Activated T-helper 1 cell treated with anti-CD3 and anti-CD28 coated beads, Interleukin-12 subunit alpha, Interleukin-12 subunit beta, Interleukin-2, Interleukin-4 antibody, amounts not matched to agents 30 ng/mL and 10 ng/mL and 1 ng/mL, durations not matched to agents 14 hours and 24 hours and 36 hours (primary cell): ENCODE data around the gene KRT222. TPM values are rescaled to one million over a fixed set of nuclear protein-coding genes. Genes with fewer than 3 reads are reported as not detected.
A peak's percentile ranks its signal among the peaks of the same experiment; 100 is the strongest.

Source experiments
- DNase-seq: peaks from one replicate; pipeline ENCODE4 v3.0.0; 2021; ENCODE audit warnings: low spot score
- H3K27ac Mint-ChIP-seq: one replicate; pipeline ENCODE4 v1.8.0; 2021; ENCODE audit warnings: mild to moderate bottlenecking, mixed read lengths
- H3K27me3 Mint-ChIP-seq: one replicate; pipeline ENCODE4 v1.8.0; 2022; ENCODE audit warnings: mild to moderate bottlenecking, moderate library complexity, mixed read lengths; ENCODE audit not compliant: insufficient read depth
- H3K36me3 Mint-ChIP-seq: one replicate; pipeline ENCODE4 v1.8.0; 2021; ENCODE audit warnings: low read depth, mixed read lengths
- H3K4me1 Mint-ChIP-seq: one replicate; pipeline ENCODE4 v1.8.0; 2021; ENCODE audit warnings: low read depth, mixed read lengths
- H3K4me3 Mint-ChIP-seq: one replicate; pipeline ENCODE4 v1.8.0; 2021; ENCODE audit warnings: mild to moderate bottlenecking, moderate library complexity, mixed read lengths
- H3K9me3 Mint-ChIP-seq: one replicate; pipeline ENCODE4 v1.8.0; 2021; ENCODE audit warnings: mixed read lengths
- intact Hi-C: fragments of 100-400 bp; cut with micrococcal nuclease; formaldehyde crosslinking; loops from one replicate; pipeline ENCODE4 v1.15.1; 2024
- total RNA-seq: library from RNA; stranded (reverse); gene quantifications from 2 replicates; pipeline ENCODE4 v1.2.3, GENCODE V29; 2022

Gene KRT222
- total RNA-seq = not detected in 2 replicates

DNA sequence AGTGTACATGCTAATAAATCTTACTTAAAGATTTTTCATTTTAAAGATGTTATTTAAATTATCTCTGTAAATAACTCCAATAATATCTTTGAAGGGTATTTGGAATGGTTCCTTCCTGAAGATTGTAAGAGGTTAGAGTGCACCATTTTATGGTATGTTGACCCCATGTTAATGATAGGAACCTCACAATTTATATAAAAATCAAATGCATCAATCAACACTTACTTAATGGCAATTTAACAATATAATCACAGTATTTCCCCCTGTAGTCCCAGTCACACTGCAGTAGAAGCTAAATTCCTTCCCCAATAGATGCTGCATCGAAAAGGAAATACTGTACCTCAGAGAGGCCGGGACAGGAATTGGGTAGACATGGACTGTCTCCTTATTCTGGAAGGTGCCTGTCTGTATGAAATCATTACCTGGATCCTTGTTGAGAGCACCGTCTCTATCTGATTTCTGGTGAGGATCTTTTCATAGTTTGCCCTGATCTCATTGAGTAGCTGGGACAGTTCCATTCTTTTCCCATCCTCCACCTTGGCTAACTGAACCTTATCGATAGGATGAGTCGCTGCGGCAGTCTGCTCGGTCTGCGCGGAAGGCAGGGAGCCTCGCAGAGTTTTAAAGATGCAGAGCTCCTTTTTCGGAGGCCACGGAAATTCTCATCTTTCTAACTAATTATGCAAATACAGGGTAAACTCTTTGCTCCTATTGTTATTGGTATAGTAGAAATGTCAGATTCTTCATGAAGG, at the start of gene KRT222:
Gene KRT222, minus strand, starts transcription at position 596 of the 752 bp plus-strand sequence. Its CDS starts 78 bp downstream, at position 518.
- Mint-ChIP-seq H3K4me3 (peak within 1 kb of the TSS; percentile 33), H3K4me1 (peaks cover 12% of the 10 kb centered on the region), H3K27me3 (peaks cover 34% of the 10 kb centered on the region), H3K27ac (no peak within 1 kb of the TSS), H3K9me3 (peaks cover 2% of the 10 kb centered on the region), H3K36me3 (peaks cover 3% of the 10 kb centered on the region)
- DNase-seq = no peak
- intact Hi-C loops = loop anchor here (5.0 kb wide), 1 partner anchor 37 kb away; no protein-coding TSS in a partner anchor

DNA sequence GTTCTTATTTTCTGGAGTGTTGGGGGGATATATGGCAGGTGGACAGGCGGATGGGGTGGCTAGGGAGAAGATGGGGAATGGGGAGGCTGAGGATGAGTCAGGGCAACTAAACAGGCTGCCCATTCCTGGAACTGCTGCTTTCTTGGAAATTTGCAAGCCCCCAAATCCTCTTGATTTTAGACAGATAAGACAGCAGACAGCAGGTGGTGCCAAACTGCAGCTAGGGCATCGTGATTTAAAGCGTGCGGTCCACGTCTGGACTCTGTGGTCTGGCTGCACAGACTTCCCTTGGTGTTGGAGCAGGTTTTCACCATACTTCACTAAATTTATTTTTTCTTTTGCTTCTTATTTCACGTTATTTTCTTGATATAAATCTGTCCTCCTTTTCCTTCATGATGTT, 49.5 kb upstream of the KRT222 start:
- H3K4me1 Mint-ChIP-seq = no peaks in the 10 kb centered on the region
- no peaks in the 10 kb centered on the region for H3K9me3 Mint-ChIP-seq
- intact Hi-C loops = no loop called here
- no peaks in the 10 kb centered on the region for H3K36me3 Mint-ChIP-seq
- H3K27me3 Mint-ChIP-seq = peaks cover 15% of the 10 kb centered on the region
- no peak for DNase-seq
- H3K27ac Mint-ChIP-seq = no peak overlapping the region
- H3K4me3 Mint-ChIP-seq = no peak overlapping the region

DNA sequence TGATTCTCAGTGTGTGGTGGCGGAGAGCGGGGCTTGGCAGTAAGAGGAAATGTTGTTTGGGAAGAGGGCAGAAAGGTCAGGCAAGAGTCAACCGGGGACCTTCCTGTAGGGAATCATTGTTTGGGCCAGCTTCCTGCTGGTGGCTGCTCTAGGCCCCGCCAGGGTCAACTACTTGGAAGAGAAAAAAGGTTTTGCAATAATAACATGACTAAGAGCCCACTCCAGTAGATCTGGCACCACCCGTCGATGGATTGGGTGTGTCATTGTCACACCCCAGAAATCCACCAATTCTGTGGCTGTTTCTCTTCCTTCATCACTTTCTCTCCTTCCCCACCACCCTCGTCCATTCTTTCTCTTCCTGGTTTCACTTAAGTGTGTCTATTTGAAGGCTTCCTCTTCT, 42.8 kb upstream of the KRT222 start:
- H3K27me3 Mint-ChIP-seq = peaks cover 19% of the 10 kb centered on the region
- H3K27ac Mint-ChIP-seq = no peak overlapping the region
- H3K4me1 Mint-ChIP-seq = no peaks in the 10 kb centered on the region
- no peaks in the 10 kb centered on the region for H3K9me3 Mint-ChIP-seq
- no peak overlapping the region for H3K4me3 Mint-ChIP-seq
- DNase-seq = no peak
- no peaks in the 10 kb centered on the region for H3K36me3 Mint-ChIP-seq
- intact Hi-C loops = no loop called here

DNA sequence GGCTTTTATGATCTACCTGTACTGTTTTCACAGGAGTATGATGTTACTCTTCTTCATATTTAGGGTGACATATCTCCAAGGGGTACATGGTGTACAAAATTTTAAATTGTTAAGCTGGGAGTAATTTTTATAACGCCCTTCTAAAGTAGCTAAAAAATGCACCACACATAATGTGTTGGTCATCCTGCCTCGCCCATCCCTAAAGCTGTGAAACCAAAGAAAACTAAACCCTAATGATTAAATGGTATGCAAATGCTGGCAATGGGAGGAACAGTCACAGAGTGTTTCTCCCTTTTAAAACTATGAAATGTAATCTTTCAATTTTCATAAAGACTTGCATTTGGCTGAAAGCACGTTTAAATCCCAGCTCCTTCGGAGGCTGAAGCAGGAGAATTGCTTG, 40.6 kb upstream of the KRT222 start:
- DNase-seq = no peak
- Mint-ChIP-seq H3K27me3 (peaks cover 19% of the 10 kb centered on the region), H3K36me3 (no peaks in the 10 kb centered on the region), H3K4me1 (no peaks in the 10 kb centered on the region), H3K27ac (no peak overlapping the region), H3K9me3 (no peaks in the 10 kb centered on the region), H3K4me3 (no peak overlapping the region)
- intact Hi-C loops = no loop called here

DNA sequence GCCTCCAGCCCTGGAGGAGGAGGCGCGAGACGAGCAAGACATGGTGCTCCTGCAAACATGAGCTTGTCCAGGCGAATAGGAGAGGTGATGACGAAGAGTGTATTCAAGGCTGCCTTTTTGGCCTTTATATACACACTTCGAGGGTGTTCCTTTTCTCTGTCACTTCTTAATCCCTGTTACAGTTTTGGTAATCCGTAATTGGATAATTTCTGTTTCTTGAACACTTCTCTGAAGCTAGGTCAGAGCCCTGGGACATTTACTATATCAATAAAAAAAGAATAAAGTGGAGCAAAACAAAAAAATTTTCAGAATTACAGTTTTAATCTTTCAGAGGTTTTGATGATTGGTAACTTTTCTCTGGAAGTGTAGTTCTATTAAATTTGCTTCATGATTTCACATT, 38.7 kb upstream of the KRT222 start, which contains the start of gene KRT24:
Gene KRT24, minus strand, starts transcription at position 101 of the 400 bp plus-strand sequence. Its CDS starts 59 bp downstream, at position 42.
- no peak for DNase-seq
- Mint-ChIP-seq H3K27me3 (peaks cover 23% of the 10 kb centered on the region), H3K4me1 (no peaks in the 10 kb centered on the region), H3K4me3 (no peak within 1 kb of the TSS), H3K36me3 (no peaks in the 10 kb centered on the region), H3K9me3 (no peaks in the 10 kb centered on the region), H3K27ac (peak within 1 kb of the TSS; percentile 27)
- intact Hi-C loops = no loop called here

DNA sequence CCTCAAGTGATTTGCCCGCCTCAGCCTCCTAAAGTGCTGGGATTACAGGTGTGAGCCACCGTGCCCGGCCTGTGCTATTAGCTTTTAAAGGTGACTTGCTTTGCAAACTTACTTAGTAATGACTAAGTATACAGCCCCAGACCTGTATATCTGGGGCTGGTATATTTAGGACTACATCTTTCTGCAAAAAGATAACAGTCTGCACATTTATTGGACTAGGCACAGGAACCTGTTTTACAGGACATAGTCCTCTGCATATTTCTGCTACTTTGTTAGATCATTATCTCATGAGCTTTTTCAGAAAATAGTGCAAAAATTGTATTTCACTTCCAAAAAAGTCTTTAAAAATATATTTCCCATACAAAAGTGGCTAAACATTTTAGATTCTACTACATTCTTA, 37.3 kb upstream of the KRT222 start:
- no peaks in the 10 kb centered on the region for H3K9me3 Mint-ChIP-seq
- H3K36me3 Mint-ChIP-seq = no peaks in the 10 kb centered on the region
- intact Hi-C loops = no loop called here
- DNase-seq = no peak
- no peaks in the 10 kb centered on the region for H3K4me1 Mint-ChIP-seq
- H3K27ac Mint-ChIP-seq = no peak overlapping the region
- H3K4me3 Mint-ChIP-seq = no peak overlapping the region
- H3K27me3 Mint-ChIP-seq = peaks cover 25% of the 10 kb centered on the region

DNA sequence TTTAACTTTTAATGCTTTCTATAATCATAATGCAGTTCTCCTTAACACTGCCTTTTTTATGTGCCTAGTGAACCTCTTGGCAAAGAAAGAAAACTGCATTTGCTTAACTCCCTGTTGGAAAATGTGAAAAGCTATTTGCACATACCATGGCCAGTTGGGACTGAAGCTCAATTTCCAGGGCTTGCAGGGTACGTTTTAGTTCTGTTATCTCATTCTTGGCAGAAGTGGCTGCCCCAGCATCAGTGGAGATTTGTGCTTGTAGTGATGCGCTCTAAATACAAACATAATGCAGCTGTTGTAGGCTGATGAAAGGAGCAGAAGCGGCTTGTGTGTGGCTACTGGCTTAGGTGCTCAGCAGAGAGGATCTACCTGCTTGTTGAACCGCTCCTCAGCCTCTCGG, 34.9 kb upstream of the KRT222 start:
- H3K4me3 Mint-ChIP-seq = no peak overlapping the region
- H3K4me1 Mint-ChIP-seq = no peaks in the 10 kb centered on the region
- no peak for DNase-seq
- intact Hi-C loops = no loop called here
- H3K27ac Mint-ChIP-seq = no peak overlapping the region
- no peaks in the 10 kb centered on the region for H3K36me3 Mint-ChIP-seq
- H3K27me3 Mint-ChIP-seq = peaks cover 30% of the 10 kb centered on the region
- no peaks in the 10 kb centered on the region for H3K9me3 Mint-ChIP-seq

DNA sequence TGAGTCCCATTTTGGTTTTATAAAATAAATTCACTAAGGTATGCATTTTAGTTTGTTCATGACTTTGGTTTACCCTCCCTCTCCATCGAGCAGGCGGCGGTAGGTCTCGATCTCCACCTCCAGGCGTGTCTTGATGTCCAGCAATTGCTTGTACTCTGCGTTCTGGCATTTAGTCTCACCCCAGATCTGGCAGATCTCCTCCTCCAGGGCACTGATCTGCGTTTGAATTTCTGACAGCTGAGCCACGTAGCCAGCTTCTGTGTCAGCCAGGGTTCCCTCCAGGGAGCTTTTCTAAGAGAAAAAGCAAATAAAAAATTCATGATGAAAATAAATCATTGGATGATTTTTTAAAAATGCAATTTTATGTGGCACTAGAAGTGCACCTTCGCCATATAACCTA, 34.4 kb upstream of the KRT222 start:
- Mint-ChIP-seq H3K27ac (no peak overlapping the region), H3K9me3 (no peaks in the 10 kb centered on the region), H3K4me3 (no peak overlapping the region), H3K36me3 (no peaks in the 10 kb centered on the region), H3K27me3 (peaks cover 29% of the 10 kb centered on the region), H3K4me1 (no peaks in the 10 kb centered on the region)
- DNase-seq = no peak
- intact Hi-C loops = no loop called here

DNA sequence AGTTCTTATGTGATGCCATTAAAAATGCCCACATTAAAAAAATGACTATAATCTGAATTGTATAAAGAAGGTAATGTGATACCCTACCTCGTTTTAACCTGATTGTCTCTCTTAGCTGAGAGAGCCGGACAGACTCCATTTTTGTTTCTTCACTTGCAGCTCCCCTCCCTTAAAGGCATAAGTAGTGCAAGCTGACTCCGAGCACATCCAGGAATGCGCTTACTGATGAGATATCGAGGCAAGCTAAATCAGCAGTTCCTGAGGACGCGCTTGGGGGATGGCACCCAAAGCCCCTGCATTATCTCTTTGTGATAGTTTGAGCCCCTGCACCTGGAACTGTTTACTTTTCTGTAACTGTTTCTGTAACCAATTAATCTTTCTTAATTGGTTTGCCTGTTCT, 32.3 kb upstream of the KRT222 start:
- Mint-ChIP-seq H3K4me1 (no peaks in the 10 kb centered on the region), H3K27ac (no peak overlapping the region), H3K36me3 (no peaks in the 10 kb centered on the region), H3K4me3 (no peak overlapping the region), H3K9me3 (no peaks in the 10 kb centered on the region), H3K27me3 (peaks cover 33% of the 10 kb centered on the region)
- intact Hi-C loops = no loop called here
- DNase-seq = no peak

DNA sequence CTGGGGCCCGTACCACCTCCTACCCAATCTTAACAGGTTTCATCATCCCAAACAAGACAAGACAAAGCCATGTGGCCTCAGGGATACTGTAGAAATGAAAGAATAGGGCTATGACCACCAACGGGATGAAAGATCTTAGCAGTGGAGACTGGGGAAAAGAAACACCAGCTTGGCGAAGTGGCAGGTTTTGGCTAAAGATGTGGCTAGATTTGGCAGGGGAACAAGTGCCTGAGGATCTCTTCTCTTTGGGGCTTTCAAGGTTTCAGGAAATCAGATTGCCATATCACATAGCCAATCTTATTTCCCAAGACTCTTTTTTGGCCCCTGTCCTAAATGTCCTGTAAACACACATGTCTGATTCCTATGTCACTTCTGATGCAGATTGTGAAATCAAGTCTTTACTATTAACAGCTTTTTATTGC, 31.7 kb upstream of the KRT222 start:
- Mint-ChIP-seq H3K4me3 (no peak overlapping the region), H3K9me3 (no peaks in the 10 kb centered on the region), H3K27ac (no peak overlapping the region), H3K36me3 (no peaks in the 10 kb centered on the region), H3K27me3 (peaks cover 34% of the 10 kb centered on the region), H3K4me1 (no peaks in the 10 kb centered on the region)
- intact Hi-C loops = no loop called here
- DNase-seq = no peak

DNA sequence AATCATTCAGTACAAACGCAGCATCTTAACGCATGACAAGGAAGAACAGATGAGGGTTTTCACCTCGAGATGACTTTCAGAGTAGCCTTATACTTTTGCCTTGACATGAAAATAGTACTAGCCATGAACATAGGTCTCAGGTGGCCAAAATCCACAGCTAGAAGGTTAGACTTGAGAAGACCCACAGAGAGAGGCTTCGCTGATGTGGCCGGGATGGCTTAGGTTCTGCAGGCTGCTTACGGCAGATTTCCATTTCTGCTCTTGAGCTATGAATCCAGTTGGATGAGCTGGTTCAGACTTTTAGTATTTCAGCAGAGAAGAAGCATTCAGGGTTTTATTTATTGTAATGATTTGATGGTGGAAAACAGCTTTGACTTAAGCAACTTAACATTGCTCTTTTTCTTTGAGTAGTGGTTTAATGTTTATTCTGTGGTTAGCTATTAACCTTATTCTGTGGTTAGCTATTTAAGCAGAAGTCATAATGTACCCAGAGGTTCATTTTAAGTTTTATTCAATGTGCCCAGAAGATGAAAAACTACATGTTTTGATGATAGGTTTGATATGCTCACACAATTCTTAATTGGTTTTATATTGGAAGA, 31.0 kb upstream of the KRT222 start:
- no peaks in the 10 kb centered on the region for H3K36me3 Mint-ChIP-seq
- no peaks in the 10 kb centered on the region for H3K9me3 Mint-ChIP-seq
- H3K4me3 Mint-ChIP-seq = no peak overlapping the region
- no peak for DNase-seq
- intact Hi-C loops = no loop called here
- no peaks in the 10 kb centered on the region for H3K4me1 Mint-ChIP-seq
- H3K27ac Mint-ChIP-seq = no peak overlapping the region
- peaks cover 36% of the 10 kb centered on the region for H3K27me3 Mint-ChIP-seq

DNA sequence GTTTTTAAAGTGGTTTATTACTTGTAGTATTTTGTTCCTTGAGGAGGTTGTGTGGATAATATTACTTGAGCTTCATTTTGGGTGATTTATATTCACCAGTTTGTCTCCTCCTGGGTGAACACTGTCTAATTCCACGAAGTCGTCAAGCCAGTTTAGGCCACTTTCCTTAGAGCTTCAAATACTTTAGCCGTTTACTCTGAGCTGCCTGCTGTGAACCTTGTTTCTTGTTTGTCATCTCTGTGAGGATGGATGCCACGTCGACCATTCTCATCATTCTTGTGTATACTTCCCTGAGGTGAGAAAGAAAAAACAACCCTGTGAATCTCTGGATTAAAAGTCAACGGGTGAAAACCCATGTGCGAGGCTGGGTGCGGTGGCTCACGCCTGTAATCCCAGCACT, 29.6 kb upstream of the KRT222 start:
- intact Hi-C loops = no loop called here
- Mint-ChIP-seq H3K9me3 (no peaks in the 10 kb centered on the region), H3K27me3 (peaks cover 46% of the 10 kb centered on the region), H3K4me3 (no peak overlapping the region), H3K36me3 (no peaks in the 10 kb centered on the region), H3K4me1 (no peaks in the 10 kb centered on the region), H3K27ac (no peak overlapping the region)
- DNase-seq = no peak

DNA sequence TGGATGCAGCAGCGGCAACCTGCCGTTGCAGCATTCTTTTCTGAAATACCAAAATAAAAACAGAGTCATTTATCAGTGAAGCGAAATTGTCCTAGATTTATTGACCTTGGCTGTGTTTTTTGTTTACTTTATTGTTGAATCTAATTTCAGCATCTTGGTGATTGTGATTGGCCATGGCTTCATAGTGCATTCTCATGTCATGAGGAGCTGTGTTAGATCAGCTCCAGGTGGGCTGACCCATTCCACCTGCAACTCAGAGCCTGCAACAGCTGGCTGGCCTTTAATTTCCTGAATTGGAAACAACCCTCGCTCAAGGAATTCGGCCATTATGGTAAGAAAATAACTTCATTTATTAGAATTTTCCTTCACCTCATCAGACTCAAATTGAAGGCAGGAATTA, 22.1 kb upstream of the KRT222 start:
- intact Hi-C loops = no loop called here
- no peak overlapping the region for H3K4me3 Mint-ChIP-seq
- no peaks in the 10 kb centered on the region for H3K4me1 Mint-ChIP-seq

More for the DNA sequence above, 22.1 kb upstream of the KRT222 start:
- Mint-ChIP-seq H3K36me3 (no peaks in the 10 kb centered on the region), H3K9me3 (no peaks in the 10 kb centered on the region), H3K27me3 (peaks cover 25% of the 10 kb centered on the region), H3K27ac (no peak overlapping the region)
- DNase-seq = no peak
